ENCODE data around the gene KCNJ9. TPM values are rescaled to one million over a fixed set of nuclear protein-coding genes. Genes with fewer than 3 reads are reported as not detected.

The KCNJ9 gene
- polyA plus RNA-seq (2013) = 0.05 TPM

GRCh38 chr1:160081261-160081936 is at the start of gene KCNJ9:
KCNJ9 (plus strand) TSS chr1:160081538; CDS start chr1:160084031, 2,493 bp downstream.
- Histone ChIP-seq H3K27me3 (replicated peaks in 2 of 5; ENCODE audit: control insufficient read depth in 4 of 5, insufficient read depth in 5 of 5, low read length in 4 of 5) (peaks cover 9 to 54% (median 39%) of the 10 kb centered on the region in 5 experiments), H3K36me3 (ENCODE audit: control insufficient read depth in 4 of 4, insufficient read depth in 4 of 4, low read length in 3 of 4) (no peaks in the 10 kb centered on the region), H3K27ac (ENCODE audit: insufficient read depth in 1 of 2, low read depth in 1 of 2, low read length in 2 of 2, poor library complexity in 1 of 2, severe bottlenecking in 2 of 2) (no peak within 1 kb of the TSS), H3K4me3 (ENCODE audit: control insufficient read depth in 1 of 7, extremely low read depth in 1 of 7, insufficient read depth in 4 of 7, low read depth in 2 of 7, low read length in 6 of 7) (no peak within 1 kb of the TSS), H3K9me3 (ENCODE audit: control extremely low read depth in 1 of 5, control insufficient read depth in 4 of 5, insufficient read depth in 2 of 5, low read depth in 1 of 5, low read length in 4 of 5) (no peaks in the 10 kb centered on the region), H3K4me1 (ENCODE audit: control extremely low read depth in 1 of 4, control insufficient read depth in 4 of 4, insufficient read depth in 4 of 4, low read length in 3 of 4) (peaks cover 0 to 11% (median 7%) of the 10 kb centered on the region in 4 experiments)
- ChIA-PET POLR2A (no interaction called here), CTCF (interaction anchor here (0.8 to 9.2 kb wide), 15 partner anchors 9 to 161 kb away, joined by 3 to 100 read pairs (median 3); partner anchors contain the start of gene KCNJ10)
- WGBS (ENCODE audit: insufficient coverage) = 37% methylated on average over 10 of the region's 14 CpGs
- no peak for DNase-seq

GRCh38 chr1:160032165-160032820 is 49.0 kb upstream of the KCNJ9 start:
- Histone ChIP-seq H3K27ac (ENCODE audit: insufficient read depth in 1 of 2, low read depth in 1 of 2, low read length in 2 of 2, poor library complexity in 1 of 2, severe bottlenecking in 2 of 2) (no peak overlapping the region), H3K4me1 (ENCODE audit: control extremely low read depth in 1 of 4, control insufficient read depth in 4 of 4, insufficient read depth in 4 of 4, low read length in 3 of 4) (peaks cover 10 to 34% (median 24%) of the 10 kb centered on the region in 4 experiments), H3K36me3 (ENCODE audit: control insufficient read depth in 4 of 4, insufficient read depth in 4 of 4, low read length in 3 of 4) (peaks cover 0 to 3% (median 0%) of the 10 kb centered on the region in 4 experiments), H3K27me3 (replicated peaks in 2 of 5; ENCODE audit: control insufficient read depth in 4 of 5, insufficient read depth in 5 of 5, low read length in 4 of 5) (no peaks in the 10 kb centered on the region), H3K9me3 (ENCODE audit: control extremely low read depth in 1 of 5, control insufficient read depth in 4 of 5, insufficient read depth in 2 of 5, low read depth in 1 of 5, low read length in 4 of 5) (no peaks in the 10 kb centered on the region), H3K4me3 (ENCODE audit: control insufficient read depth in 1 of 7, extremely low read depth in 1 of 7, insufficient read depth in 4 of 7, low read depth in 2 of 7, low read length in 6 of 7) (peak overlapping the region; percentile 61 to 95 (median 89))
- CTCF ChIA-PET = interaction anchor here (0.7 to 4.7 kb wide), 8 partner anchors 10 to 640 kb away, joined by 3 to 30 read pairs (median 8); no protein-coding TSS in a partner anchor
- 6% methylated on average over 4 of the region's 18 CpGs for WGBS (ENCODE audit: insufficient coverage)
- peak; percentile 14 to 36 (median 26) for DNase-seq
- POLR2A ChIA-PET = interaction anchor here (0.6 to 2.5 kb wide), 2 partner anchors 9 to 14 kb away, joined by 3 to 5 read pairs; no protein-coding TSS in a partner anchor

- Histone ChIP-seq H3K27me3 (replicated peaks in 2 of 5; ENCODE audit: control insufficient read depth in 4 of 5, insufficient read depth in 5 of 5, low read length in 4 of 5) (peaks cover 0 to 3% (median 0%) of the 10 kb centered on the region in 5 experiments), H3K27ac (ENCODE audit: insufficient read depth in 1 of 2, low read depth in 1 of 2, low read length in 2 of 2, poor library complexity in 1 of 2, severe bottlenecking in 2 of 2) (no peak overlapping the region), H3K4me3 (ENCODE audit: control insufficient read depth in 1 of 7, extremely low read depth in 1 of 7, insufficient read depth in 4 of 7, low read depth in 2 of 7, low read length in 6 of 7) (no peak overlapping the region), H3K4me1 (ENCODE audit: control extremely low read depth in 1 of 4, control insufficient read depth in 4 of 4, insufficient read depth in 4 of 4, low read length in 3 of 4) (no peaks in the 10 kb centered on the region), H3K9me3 (ENCODE audit: control extremely low read depth in 1 of 5, control insufficient read depth in 4 of 5, insufficient read depth in 2 of 5, low read depth in 1 of 5, low read length in 4 of 5) (no peaks in the 10 kb centered on the region), H3K36me3 (ENCODE audit: control insufficient read depth in 4 of 4, insufficient read depth in 4 of 4, low read length in 3 of 4) (peaks cover 0 to 2% (median 0%) of the 10 kb centered on the region in 4 experiments)
- 100% methylated on average over 1 of the region's 1 CpG for WGBS (ENCODE audit: insufficient coverage)
- CTCF ChIA-PET = interaction anchor here (0.6 to 3.2 kb wide), 5 partner anchors 8 to 1749 kb away, joined by 3 to 13 read pairs (median 3); partner anchors contain the start of genes PIGM and SLAMF9
- POLR2A ChIA-PET = no interaction called here
- DNase-seq = no peak
Measured at GRCh38 chr1:160040476-160040875, 40.9 kb upstream of the KCNJ9 start.

- POLR2A ChIA-PET = no interaction called here
- Histone ChIP-seq H3K4me3 (ENCODE audit: control insufficient read depth in 1 of 7, extremely low read depth in 1 of 7, insufficient read depth in 4 of 7, low read depth in 2 of 7, low read length in 6 of 7) (no peak overlapping the region), H3K9me3 (ENCODE audit: control extremely low read depth in 1 of 5, control insufficient read depth in 4 of 5, insufficient read depth in 2 of 5, low read depth in 1 of 5, low read length in 4 of 5) (no peaks in the 10 kb centered on the region), H3K4me1 (ENCODE audit: control extremely low read depth in 1 of 4, control insufficient read depth in 4 of 4, insufficient read depth in 4 of 4, low read length in 3 of 4) (peaks cover 5 to 25% (median 15%) of the 10 kb centered on the region in 4 experiments), H3K27ac (ENCODE audit: insufficient read depth in 1 of 2, low read depth in 1 of 2, low read length in 2 of 2, poor library complexity in 1 of 2, severe bottlenecking in 2 of 2) (no peak overlapping the region), H3K36me3 (ENCODE audit: control insufficient read depth in 4 of 4, insufficient read depth in 4 of 4, low read length in 3 of 4) (no peaks in the 10 kb centered on the region), H3K27me3 (replicated peaks in 2 of 5; ENCODE audit: control insufficient read depth in 4 of 5, insufficient read depth in 5 of 5, low read length in 4 of 5) (peaks cover 0 to 5% (median 0%) of the 10 kb centered on the region in 5 experiments)
- CTCF ChIA-PET = interaction anchor here (1.1 to 3.2 kb wide), 4 partner anchors 11 to 245 kb away, joined by 3 to 13 read pairs (median 6); partner anchors contain the start of genes KCNJ9 and PIGM
- DNase-seq = no peak
Measured at GRCh38 chr1:160043543-160043942, 37.8 kb upstream of the KCNJ9 start.

DNA sequence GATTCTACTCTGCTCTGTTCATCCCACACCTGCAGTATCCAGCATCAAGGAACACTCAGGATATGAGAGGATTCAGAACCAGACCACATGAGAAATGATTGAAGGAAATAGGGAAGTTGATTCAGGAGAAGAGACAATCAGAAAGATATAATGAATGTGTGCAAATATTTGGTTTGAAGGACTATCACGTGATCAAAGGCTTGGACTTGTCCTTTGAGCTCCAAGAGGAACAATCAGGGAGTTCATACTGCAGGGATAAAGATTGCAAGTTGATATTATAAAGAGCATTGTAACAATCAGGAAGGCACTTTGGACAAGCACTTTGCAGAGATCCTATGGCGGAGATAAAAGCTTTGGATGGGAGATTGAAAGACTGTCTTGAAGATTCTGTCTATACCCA is 35.7 kb upstream of the KCNJ9 start:
- no peak for DNase-seq
- ChIA-PET POLR2A (interaction anchor here (1.1 to 1.6 kb wide), 2 partner anchors 14 kb away, joined by 3 to 5 read pairs; partner anchors contain the start of gene PIGM), CTCF (interaction anchor here (0.6 to 5.4 kb wide), 21 partner anchors 8 to 190 kb away, joined by 3 to 100 read pairs (median 5); partner anchors contain the start of genes IGSF8, KCNJ9 and PIGM)
- Histone ChIP-seq H3K4me1 (ENCODE audit: control extremely low read depth in 1 of 4, control insufficient read depth in 4 of 4, insufficient read depth in 4 of 4, low read length in 3 of 4) (peaks cover 5 to 25% (median 15%) of the 10 kb centered on the region in 4 experiments), H3K9me3 (ENCODE audit: control extremely low read depth in 1 of 5, control insufficient read depth in 4 of 5, insufficient read depth in 2 of 5, low read depth in 1 of 5, low read length in 4 of 5) (no peaks in the 10 kb centered on the region), H3K27ac (ENCODE audit: insufficient read depth in 1 of 2, low read depth in 1 of 2, low read length in 2 of 2, poor library complexity in 1 of 2, severe bottlenecking in 2 of 2) (no peak overlapping the region), H3K4me3 (ENCODE audit: control insufficient read depth in 1 of 7, extremely low read depth in 1 of 7, insufficient read depth in 4 of 7, low read depth in 2 of 7, low read length in 6 of 7) (no peak overlapping the region), H3K36me3 (ENCODE audit: control insufficient read depth in 4 of 4, insufficient read depth in 4 of 4, low read length in 3 of 4) (no peaks in the 10 kb centered on the region), H3K27me3 (replicated peaks in 2 of 5; ENCODE audit: control insufficient read depth in 4 of 5, insufficient read depth in 5 of 5, low read length in 4 of 5) (peaks cover 0 to 7% (median 0%) of the 10 kb centered on the region in 5 experiments)
- 73% methylated on average over 2 of the region's 2 CpGs for WGBS (ENCODE audit: insufficient coverage)

DNA sequence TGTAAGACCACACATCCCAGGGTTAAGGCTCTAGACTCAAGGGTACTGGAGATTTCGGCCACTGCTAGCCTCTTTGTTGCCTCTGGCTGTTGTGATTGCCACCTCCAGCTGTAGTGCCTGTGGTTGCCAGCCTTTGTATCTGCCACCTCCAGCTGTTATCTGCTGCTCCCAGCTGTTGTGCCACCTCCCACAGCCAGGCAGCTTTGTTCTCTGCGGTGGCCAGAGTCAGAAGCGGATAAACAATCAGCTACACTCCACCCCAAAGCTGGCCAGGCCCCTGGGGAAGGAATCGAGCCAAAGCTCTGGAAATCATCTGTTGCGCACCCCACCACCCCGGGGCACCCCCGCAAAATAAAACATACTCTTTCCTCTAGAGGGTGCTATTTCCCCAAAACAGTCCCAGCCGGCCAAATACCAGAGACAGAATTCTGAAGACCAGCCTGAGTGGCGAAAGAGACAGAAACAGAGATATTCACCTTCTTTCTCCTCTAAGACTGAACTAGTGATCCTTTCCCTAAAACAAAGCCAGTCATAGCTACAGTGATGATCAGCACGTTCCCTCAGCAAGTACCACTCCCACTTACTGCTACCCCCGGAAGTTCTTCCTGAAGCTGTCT is 34.7 kb upstream of the KCNJ9 start:
- H3K27me3 ChIP-seq (replicated peaks in 2 of 5; ENCODE audit: control insufficient read depth in 4 of 5, insufficient read depth in 5 of 5, low read length in 4 of 5) = peaks cover 0 to 7% (median 0%) of the 10 kb centered on the region in 5 experiments
- peaks cover 5 to 25% (median 15%) of the 10 kb centered on the region in 4 experiments for H3K4me1 ChIP-seq (ENCODE audit: control extremely low read depth in 1 of 4, control insufficient read depth in 4 of 4, insufficient read depth in 4 of 4, low read length in 3 of 4)
- WGBS (ENCODE audit: insufficient coverage) = 0% methylated on average over 6 of the region's 11 CpGs
- H3K27ac ChIP-seq (ENCODE audit: insufficient read depth in 1 of 2, low read depth in 1 of 2, low read length in 2 of 2, poor library complexity in 1 of 2, severe bottlenecking in 2 of 2) = no peak overlapping the region
- POLR2A ChIA-PET = interaction anchor here (1.1 to 1.6 kb wide), 3 partner anchors 13 to 52 kb away, joined by 3 to 5 read pairs (median 3); partner anchors contain the start of genes IGSF8 and PIGM
- no peaks in the 10 kb centered on the region for H3K9me3 ChIP-seq (ENCODE audit: control extremely low read depth in 1 of 5, control insufficient read depth in 4 of 5, insufficient read depth in 2 of 5, low read depth in 1 of 5, low read length in 4 of 5)
- H3K36me3 ChIP-seq (ENCODE audit: control insufficient read depth in 4 of 4, insufficient read depth in 4 of 4, low read length in 3 of 4) = no peaks in the 10 kb centered on the region
- peak overlapping the region in 5 of 7 experiments; percentile 8 to 70 (median 33) for H3K4me3 ChIP-seq (ENCODE audit: control insufficient read depth in 1 of 7, extremely low read depth in 1 of 7, insufficient read depth in 4 of 7, low read depth in 2 of 7, low read length in 6 of 7)
- CTCF ChIA-PET = interaction anchor here (0.6 to 5.4 kb wide), 24 partner anchors 9 to 1783 kb away, joined by 3 to 100 read pairs (median 5); partner anchors contain the start of genes IGSF8, KCNJ10, KCNJ9 and PIGM
- peak; percentile 91 to 98 (median 96) for DNase-seq
